Measurements from ENCODE around the gene TBC1D22A. TPM values are rescaled to one million over a fixed set of nuclear protein-coding genes. Genes with fewer than 3 reads are reported as not detected.

Gene TBC1D22A
- total and polyA plus RNA-seq, 9 of the 15 experiments (the other 6 are each of a cell fraction or from before 2014, with no cell fraction given), result 0.20 to 11.5 (median 5.2) TPM

DNA sequence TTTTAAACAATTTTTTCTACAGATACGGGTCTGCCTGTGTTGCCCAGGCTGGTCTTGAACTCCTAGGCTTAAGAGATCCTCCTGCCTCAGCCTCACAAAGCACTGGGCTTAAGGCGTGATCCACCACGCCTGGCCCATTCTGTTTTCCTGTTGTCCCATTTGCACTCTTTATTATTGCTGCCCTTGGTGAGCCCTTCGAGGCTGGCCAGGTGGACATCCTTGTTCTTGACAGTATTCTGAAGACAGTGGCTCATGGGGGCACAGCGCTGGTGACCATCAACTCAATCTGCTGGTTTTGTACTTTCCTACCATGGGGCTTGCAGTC, 35.6 kb downstream of the TBC1D22A start:
- Histone ChIP-seq H3K9me3 (replicated peaks; ENCODE audit: control insufficient read depth, insufficient read depth, low read depth, low read length) (no peaks in the 10 kb centered on the region), H4K20me1 (replicated peaks; ENCODE audit: control insufficient read depth, insufficient read depth, low read length) (peaks cover 7% of the 10 kb centered on the region; the same call in 1 of the 2 replicates), H3K9me1 (ENCODE audit: control insufficient read depth, insufficient read depth, low read length) (no peaks in the 10 kb centered on the region), H3K4me3 (no peak overlapping the region), H3K27me3 (ENCODE audit: control insufficient read depth in 2 of 2, insufficient read depth in 2 of 2, low read length in 2 of 2) (no peaks in the 10 kb centered on the region), H3K4me1 (replicated peaks in 1 of 2; ENCODE audit: control insufficient read depth in 2 of 2, insufficient read depth in 2 of 2, low read length in 2 of 2) (peaks cover 0 to 23% of the 10 kb centered on the region in 2 experiments; a peak in 3 of 5 replicates), H3K36me3 (ENCODE audit: control insufficient read depth, insufficient read depth, low read length) (peaks cover 31% of the 10 kb centered on the region; the same call in 2 of the 3 replicates), H3K9ac (ENCODE audit: insufficient read depth in 1 of 2, low read depth in 2 of 2, low read length in 2 of 2) (no peak overlapping the region), H2AFZ (ENCODE audit: low read depth, low read length) (no peak overlapping the region), H3K27ac (ENCODE audit: extremely low read depth, low read depth, low read length) (no peak overlapping the region), H3K79me2 (ENCODE audit: control insufficient read depth, insufficient read depth, low read length) (no peaks in the 10 kb centered on the region), H3K4me2 (ENCODE audit: insufficient read depth, low read length) (no peak overlapping the region)
- POLR2A ChIA-PET, result no interaction called here
- DNase-seq (ENCODE audit: extremely low read depth in 1 of 4, low spot score in 3 of 4) (no peak), FAIRE-seq (no peak), ATAC-seq (no peak)
- intact Hi-C loops (cut with micrococcal nuclease) (no loop called here), in situ Hi-C loops (cut with MboI) (no loop called here)
- BruUV-seq (replicated peaks), result no TSS peak
- CTCF ChIA-PET (ENCODE audit: low intra/inter-chr PET ratio), result interaction anchor here (1.5 kb wide), 1 partner anchor 199 kb away, joined by 4 read pairs; no protein-coding TSS in a partner anchor
- 67% methylated on average over 5 of the region's 5 CpGs for WGBS (ENCODE audit: insufficient coverage, low coverage, missing lambda C conversion rate)
- TF ChIP-seq ZNF217 (CRISPR knock-in tag; IDR thresholded peaks at IDR 0.05) (no peak), BACH1 (tag; IDR thresholded peaks at IDR 0.05) (no peak), MCM5 (IDR thresholded peaks at IDR 0.05; ENCODE audit: low read depth) (no peak), C11orf30 (IDR thresholded peaks at IDR 0.05; ENCODE audit: low read depth) (no peak), XRCC4 (IDR thresholded peaks at IDR 0.05; ENCODE audit: extremely low read depth, insufficient read depth, insufficient read length) (no peak), ZEB2 (IDR thresholded peaks at IDR 0.05) (no peak), ZNF133 (CRISPR knock-in tag; IDR thresholded peaks at IDR 0.05) (no peak), HDAC3 (IDR thresholded peaks at IDR 0.05; ENCODE audit: borderline replicate concordance, partially characterized antibody) (no peak), SRSF3 (IDR thresholded peaks at IDR 0.05; ENCODE audit: insufficient read depth, low read length) (no peak)
- TF ChIP-seq, protein P1, sequence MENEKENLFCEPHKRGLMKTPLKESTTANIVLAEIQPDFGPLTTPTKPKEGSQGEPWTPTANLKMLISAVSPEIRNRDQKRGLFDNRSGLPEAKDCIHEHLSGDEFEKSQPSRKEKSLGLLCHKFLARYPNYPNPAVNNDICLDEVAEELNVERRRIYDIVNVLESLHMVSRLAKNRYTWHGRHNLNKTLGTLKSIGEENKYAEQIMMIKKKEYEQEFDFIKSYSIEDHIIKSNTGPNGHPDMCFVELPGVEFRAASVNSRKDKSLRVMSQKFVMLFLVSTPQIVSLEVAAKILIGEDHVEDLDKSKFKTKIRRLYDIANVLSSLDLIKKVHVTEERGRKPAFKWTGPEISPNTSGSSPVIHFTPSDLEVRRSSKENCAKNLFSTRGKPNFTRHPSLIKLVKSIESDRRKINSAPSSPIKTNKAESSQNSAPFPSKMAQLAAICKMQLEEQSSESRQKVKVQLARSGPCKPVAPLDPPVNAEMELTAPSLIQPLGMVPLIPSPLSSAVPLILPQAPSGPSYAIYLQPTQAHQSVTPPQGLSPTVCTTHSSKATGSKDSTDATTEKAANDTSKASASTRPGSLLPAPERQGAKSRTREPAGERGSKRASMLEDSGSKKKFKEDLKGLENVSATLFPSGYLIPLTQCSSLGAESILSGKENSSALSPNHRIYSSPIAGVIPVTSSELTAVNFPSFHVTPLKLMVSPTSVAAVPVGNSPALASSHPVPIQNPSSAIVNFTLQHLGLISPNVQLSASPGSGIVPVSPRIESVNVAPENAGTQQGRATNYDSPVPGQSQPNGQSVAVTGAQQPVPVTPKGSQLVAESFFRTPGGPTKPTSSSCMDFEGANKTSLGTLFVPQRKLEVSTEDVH (IDR thresholded peaks at IDR 0.05; ENCODE audit: low read depth, partially characterized antibody), result no peak
- TF ChIP-seq, protein P2, sequence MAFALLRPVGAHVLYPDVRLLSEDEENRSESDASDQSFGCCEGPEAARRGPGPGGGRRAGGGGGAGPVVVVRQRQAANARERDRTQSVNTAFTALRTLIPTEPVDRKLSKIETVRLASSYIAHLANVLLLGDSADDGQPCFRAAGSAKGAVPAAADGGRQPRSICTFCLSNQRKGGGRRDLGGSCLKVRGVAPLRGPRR (CRISPR knock-in tag; IDR thresholded peaks at IDR 0.05), result no peak
- TF ChIP-seq, protein P3, sequence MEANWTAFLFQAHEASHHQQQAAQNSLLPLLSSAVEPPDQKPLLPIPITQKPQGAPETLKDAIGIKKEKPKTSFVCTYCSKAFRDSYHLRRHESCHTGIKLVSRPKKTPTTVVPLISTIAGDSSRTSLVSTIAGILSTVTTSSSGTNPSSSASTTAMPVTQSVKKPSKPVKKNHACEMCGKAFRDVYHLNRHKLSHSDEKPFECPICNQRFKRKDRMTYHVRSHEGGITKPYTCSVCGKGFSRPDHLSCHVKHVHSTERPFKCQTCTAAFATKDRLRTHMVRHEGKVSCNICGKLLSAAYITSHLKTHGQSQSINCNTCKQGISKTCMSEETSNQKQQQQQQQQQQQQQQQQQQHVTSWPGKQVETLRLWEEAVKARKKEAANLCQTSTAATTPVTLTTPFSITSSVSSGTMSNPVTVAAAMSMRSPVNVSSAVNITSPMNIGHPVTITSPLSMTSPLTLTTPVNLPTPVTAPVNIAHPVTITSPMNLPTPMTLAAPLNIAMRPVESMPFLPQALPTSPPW (CRISPR knock-in tag; IDR thresholded peaks at IDR 0.05), result no peak
- TF ChIP-seq, protein P4, sequence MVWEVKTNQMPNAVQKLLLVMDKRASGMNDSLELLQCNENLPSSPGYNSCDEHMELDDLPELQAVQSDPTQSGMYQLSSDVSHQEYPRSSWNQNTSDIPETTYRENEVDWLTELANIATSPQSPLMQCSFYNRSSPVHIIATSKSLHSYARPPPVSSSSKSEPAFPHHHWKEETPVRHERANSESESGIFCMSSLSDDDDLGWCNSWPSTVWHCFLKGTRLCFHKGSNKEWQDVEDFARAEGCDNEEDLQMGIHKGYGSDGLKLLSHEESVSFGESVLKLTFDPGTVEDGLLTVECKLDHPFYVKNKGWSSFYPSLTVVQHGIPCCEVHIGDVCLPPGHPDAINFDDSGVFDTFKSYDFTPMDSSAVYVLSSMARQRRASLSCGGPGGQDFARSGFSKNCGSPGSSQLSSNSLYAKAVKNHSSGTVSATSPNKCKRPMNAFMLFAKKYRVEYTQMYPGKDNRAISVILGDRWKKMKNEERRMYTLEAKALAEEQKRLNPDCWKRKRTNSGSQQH (CRISPR knock-in tag; IDR thresholded peaks at IDR 0.05), result no peak
- TF ChIP-seq, protein P5, sequence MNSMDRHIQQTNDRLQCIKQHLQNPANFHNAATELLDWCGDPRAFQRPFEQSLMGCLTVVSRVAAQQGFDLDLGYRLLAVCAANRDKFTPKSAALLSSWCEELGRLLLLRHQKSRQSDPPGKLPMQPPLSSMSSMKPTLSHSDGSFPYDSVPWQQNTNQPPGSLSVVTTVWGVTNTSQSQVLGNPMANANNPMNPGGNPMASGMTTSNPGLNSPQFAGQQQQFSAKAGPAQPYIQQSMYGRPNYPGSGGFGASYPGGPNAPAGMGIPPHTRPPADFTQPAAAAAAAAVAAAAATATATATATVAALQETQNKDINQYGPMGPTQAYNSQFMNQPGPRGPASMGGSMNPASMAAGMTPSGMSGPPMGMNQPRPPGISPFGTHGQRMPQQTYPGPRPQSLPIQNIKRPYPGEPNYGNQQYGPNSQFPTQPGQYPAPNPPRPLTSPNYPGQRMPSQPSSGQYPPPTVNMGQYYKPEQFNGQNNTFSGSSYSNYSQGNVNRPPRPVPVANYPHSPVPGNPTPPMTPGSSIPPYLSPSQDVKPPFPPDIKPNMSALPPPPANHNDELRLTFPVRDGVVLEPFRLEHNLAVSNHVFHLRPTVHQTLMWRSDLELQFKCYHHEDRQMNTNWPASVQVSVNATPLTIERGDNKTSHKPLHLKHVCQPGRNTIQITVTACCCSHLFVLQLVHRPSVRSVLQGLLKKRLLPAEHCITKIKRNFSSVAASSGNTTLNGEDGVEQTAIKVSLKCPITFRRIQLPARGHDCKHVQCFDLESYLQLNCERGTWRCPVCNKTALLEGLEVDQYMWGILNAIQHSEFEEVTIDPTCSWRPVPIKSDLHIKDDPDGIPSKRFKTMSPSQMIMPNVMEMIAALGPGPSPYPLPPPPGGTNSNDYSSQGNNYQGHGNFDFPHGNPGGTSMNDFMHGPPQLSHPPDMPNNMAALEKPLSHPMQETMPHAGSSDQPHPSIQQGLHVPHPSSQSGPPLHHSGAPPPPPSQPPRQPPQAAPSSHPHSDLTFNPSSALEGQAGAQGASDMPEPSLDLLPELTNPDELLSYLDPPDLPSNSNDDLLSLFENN (IDR thresholded peaks at IDR 0.05; ENCODE audit: low read depth in 2 of 2, low read length in 2 of 2), result no peak

Measured in K562 (cell line).